HG03135 (cell line): ENCODE data around the gene PPARG.
"Not testable (repeated sequence)": the region's sequence is repeated elsewhere in the genome, so short reads cannot be mapped to it uniquely, and the experiment has no call there.

Experiments used
- ATAC-seq: cut with Tn5 transposase; IDR thresholded peaks from one replicate; pipeline ENCODE4 v1.9.1; 2021; ENCODE audit warnings: mild to moderate bottlenecking, moderate library complexity; ENCODE audit not compliant: unreplicated experiment

The PPARG gene

GRCh38 chr3:12456441-12456840 is 167.6 kb downstream of the PPARG start:
- ATAC-seq: no peak

DNA sequence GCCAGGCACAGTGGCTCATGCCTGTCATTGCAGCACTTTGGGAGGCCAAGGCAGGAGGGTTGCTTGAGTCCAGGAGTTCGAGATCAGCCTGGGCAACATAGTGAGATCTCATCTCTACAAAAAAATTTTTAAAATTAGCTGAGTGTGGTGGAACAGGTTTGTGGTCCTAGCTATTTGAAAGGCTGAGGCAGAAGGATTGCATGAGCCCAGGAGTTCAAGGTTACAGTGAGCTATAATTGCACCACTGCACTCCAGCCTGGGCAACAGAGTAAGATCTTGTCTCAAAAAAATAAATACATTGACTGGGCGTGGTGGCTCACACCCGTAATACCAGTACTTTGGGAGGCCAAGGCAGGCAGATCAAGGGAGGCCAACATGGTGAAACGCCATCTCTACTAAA is 168.5 kb downstream of the PPARG start:
- not testable (repeated sequence) for ATAC-seq

GRCh38 chr3:12458901-12459300 is 170.0 kb downstream of the PPARG start:
- no peak for ATAC-seq

DNA sequence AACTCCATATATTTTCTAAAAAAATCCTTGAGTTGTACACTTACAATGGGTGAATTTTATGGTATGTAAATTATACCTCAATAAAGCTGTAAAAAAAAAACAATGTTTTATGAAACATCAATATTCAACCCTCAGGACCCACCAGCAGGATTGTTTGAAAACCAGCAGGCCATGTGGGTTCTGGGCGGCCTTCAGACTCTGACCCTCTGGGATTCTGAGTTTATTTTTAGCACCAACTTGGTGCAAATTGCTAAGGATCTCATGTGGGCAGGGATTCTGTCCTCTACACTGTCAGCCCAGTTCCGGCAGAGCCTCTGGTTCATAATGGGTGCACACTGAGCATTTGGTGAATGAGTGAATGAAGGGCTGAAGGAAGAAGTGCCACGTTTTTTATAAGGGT is 171.3 kb downstream of the PPARG start:
- ATAC-seq: no peak

- no peak for ATAC-seq
Observed at GRCh38 chr3:12461097-12461649, 172.3 kb downstream of the PPARG start.

DNA sequence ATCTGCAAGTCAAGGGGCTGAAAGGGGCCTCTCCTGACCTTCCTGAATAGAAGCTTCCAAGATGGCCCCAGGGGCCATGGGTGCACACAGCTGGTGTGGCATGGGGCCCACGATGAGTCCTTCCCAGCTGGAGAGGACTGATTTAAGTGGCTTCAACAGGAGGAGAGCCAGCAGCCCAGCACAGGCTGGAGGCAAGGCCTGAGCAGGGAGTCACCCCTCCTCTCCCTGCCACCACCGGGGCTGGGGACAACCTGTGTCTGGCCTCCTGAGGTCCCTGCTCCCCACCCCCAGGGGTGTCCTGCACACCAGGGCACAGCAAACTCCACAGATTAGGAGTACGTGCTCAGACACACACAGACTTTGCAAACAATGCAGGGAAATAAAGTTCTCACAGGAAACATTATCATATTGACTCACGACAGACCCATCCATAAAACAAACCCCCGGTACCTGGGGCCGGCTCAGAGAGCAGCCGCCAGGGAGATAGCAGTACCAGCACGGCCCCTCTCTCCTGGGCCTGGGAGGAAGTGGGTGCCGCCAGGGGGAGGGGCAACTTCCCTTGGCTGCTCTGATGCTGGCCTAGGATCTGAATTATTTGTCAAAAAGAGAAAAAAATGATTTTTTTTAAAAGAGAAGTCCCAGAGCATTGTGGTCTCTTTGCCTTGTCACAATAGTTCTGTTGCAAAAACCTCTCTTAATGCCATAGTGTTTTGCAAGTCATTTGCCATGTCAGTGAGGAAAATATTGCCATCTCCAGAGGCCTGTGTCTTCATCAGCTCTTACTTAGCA is 173.5 kb downstream of the PPARG start:
- ATAC-seq: no peak

- no peak for ATAC-seq
Observed at GRCh38 chr3:12463686-12464085, 174.8 kb downstream of the PPARG start.

DNA sequence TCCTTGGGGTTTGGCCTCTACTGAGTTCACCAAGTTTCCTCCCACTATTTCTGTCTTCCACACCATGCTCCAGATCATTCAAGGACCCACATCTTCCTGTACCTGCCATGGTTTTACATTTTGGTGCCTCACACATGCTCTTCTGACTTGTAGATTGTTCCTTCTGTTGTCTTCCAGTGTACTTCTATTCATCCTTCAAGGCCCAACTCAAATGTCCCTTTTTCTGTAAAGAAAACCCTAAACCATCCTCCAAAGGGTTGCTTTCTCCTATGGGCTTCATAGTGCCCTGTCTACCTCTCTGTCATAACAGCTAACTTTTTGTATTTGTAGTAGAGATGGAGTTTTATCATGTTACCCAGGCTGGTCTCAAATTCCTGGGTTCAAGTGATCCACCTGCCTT is 175.3 kb downstream of the PPARG start:
- ATAC-seq: no peak

DNA sequence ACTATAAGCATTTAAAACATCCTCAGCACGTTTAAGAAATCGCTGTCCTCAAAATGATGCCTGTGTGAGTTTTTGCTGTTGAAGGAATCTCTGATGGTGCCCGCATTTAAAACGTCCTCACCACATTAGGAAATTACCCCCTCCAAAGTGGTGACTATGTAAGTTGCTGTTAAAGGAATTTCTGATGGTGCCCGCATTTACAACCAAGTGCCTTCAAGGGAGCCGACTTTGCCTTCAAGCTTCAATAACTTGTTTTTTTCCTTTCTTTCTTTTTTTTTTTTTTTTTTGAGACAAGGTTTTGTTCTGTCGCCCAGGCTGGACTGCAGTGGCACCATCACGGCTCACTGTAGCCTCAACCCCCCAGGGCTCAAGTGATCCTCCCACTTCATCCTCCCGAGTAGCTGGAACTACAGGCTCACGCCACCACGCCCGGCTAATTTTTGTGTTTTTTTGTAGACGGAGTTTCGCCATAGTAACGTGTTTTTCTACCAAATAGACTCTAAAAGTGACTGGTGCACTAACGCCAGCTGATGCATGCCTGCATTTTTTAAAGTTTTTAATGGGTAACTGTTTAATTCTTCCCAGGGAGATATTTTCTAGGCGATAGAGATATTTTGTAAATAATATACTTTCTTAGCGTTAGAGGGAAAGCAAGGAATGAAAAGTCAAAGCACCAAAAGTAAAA is 176.4 kb downstream of the PPARG start:
- ATAC-seq: no peak

GRCh38 chr3:12465836-12466225 is 177.0 kb downstream of the PPARG start:
- no peak for ATAC-seq

DNA sequence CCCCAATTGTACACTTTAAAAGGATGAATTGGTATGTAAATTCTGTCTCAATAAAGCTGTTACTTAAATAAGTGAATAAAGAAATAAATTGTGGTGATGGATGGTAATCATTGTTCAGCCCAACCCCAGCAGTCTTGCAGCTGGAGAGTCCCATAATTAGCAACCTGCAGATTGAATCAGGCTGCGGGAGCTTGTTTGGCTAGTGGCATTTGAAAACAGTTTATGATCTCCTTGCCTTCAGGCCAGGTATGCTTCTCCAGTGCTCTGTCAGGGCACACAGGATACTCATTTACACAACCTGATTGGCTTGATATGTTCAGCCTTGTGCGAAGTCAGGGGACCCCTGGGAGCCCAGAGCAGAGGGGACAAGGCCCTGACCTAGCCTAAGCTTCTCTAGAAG is 178.9 kb downstream of the PPARG start:
- ATAC-seq: no peak

GRCh38 chr3:12468276-12468675 is 179.4 kb downstream of the PPARG start:
- no peak for ATAC-seq

DNA sequence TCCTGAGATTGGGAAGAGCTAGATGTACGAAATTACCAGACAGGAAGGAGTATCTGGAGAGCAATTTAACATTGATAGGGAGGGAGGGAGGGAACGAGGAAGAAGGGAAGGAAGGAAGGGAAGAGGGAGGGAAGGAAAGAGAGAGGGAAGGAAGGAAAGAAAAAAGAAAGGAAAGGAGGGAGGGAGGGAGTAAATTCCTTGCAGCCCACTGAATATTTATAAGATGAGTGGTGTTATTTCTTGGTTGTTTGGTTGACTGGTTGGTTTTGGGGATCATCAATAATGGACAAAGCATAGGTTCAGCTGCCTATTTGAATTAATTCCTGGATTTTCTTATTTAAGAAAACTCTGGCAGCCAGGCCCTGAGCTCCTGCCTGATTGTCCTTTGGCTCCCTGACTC is 179.9 kb downstream of the PPARG start:
- ATAC-seq: no peak

DNA sequence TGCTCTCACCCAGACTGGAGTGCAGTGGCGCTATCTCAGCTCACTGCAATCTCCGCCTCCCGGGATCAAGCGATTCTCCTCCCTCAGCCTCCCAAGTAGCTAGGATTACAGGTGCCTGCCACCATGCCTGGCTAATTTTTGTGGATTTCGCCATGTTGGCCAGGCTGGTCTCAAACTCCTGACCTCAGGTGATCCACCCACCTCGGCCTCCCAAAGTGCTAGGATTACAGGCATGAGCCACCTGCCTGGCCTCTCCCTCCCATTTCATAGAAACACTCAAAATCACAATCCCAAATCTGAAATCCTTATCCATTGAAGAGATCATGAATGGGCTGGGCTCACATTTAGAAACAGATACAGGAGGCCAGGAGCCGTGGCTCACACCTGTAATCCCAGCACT is 180.4 kb downstream of the PPARG start:
- ATAC-seq: not testable (repeated sequence)

GRCh38 chr3:12470111-12470510 is 181.2 kb downstream of the PPARG start:
- no peak for ATAC-seq

- no peak for ATAC-seq
Observed at GRCh38 chr3:12470680-12471079, 181.8 kb downstream of the PPARG start.

GRCh38 chr3:12471241-12471640 is 182.4 kb downstream of the PPARG start:
- ATAC-seq: no peak

DNA sequence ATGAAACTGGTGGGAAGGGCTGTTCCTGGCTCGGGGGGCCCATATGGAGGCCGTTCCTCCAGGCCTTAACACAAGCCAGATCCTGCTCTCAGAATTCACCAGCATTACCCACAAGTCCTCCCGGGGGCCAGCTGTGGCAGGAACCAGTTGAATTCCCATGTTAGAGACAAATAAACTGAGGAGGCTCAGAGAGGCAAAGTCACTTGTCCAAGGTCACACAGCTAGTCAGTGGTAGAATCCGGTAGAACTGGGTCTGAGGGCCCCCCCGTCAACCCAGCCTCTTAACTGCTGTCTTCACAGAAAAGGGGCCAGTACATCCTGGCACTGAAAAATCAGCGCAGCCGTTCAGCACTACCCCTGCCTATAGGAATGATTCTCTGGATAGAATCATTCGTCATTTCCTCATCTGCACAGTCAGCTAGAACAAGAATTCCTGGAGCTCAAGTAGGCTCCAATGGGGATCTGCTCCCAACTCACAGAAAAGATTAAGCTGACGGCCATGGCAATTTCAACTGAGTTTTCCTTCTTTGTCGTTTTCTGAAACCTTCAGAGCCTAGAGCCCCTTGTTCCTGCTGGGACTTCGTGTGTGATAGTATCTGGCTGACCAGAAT is 183.2 kb downstream of the PPARG start:
- ATAC-seq: no peak

DNA sequence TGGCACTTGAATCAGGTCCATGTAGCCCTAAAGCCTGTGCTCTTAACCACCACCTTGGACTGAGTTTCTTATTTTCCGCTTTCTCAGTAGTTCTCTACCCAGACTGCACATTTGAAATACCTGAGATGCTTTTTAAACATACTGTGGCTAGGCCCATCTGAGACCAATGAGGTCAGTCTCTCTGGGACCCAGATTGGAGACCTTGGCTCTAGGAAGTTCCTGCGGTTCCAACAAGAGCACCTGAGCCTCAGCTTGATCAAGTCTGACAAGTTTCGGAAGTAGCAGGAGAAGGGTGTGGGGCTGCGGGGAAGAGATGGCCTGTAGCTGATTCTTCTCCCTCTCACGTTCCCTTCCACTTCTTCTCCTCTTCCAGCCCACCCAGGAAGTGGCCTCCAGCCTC is 183.9 kb downstream of the PPARG start:
- no peak for ATAC-seq

GRCh38 chr3:12473511-12473910 is 184.6 kb downstream of the PPARG start:
- ATAC-seq: no peak

- no peak for ATAC-seq
Observed at GRCh38 chr3:12476238-12476897, 187.5 kb downstream of the PPARG start.
